ENCODE data around the gene NRCAM. TPM values are rescaled to one million over a fixed set of nuclear protein-coding genes. Genes with fewer than 3 reads are reported as not detected.

Gene NRCAM
- total and polyA plus RNA-seq, 2 donors (not counting 1 experiment from before 2014, with no cell fraction given), result 0.75 to 4.6 TPM

DNA sequence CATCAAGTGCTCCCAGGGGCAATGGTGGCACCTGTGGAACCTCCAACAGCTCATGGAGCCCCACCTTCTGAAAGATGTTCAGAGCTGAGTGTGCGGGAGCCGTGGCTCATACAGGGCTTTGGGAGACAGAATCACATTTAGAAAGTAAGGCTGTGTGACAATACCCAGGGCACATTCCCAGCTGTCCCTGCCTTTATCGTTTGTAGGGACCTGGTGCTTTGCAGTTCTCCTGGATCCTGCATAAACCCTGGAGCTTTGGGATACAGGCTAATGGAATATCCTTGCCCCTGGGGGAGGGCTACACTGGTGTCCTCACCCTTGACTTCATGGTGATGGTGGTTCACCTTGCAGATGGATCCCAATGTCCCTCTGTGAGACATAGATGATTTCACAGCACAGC, 191.2 kb downstream of the NRCAM start:
- no peaks in the 10 kb centered on the region for H4K20me1 ChIP-seq (ENCODE audit: control insufficient read depth, insufficient read depth, low read length, poor library complexity, severe bottlenecking)
- H3K36me3 ChIP-seq (replicated peaks in 1 of 2; ENCODE audit: control extremely low read depth in 1 of 2, control insufficient read depth in 1 of 2, extremely low read depth in 1 of 2, insufficient read depth in 2 of 2, low read length in 1 of 2), result no peaks in the 10 kb centered on the region
- H3K9me3 ChIP-seq (ENCODE audit: control extremely low read depth in 1 of 3, control insufficient read depth in 2 of 3, insufficient read depth in 1 of 3, low read length in 2 of 3), result no peaks in the 10 kb centered on the region
- WGBS (ENCODE audit: insufficient coverage), result 89% methylated on average over 3 of the region's 3 CpGs
- H3K4me3 Mint-ChIP-seq, result no peak overlapping the region
- ATAC-seq (ENCODE audit: low read depth), result no peak
- peaks cover 0 to 4% (median 0%) of the 10 kb centered on the region in 4 experiments for H3K27me3 ChIP-seq (replicated peaks in 1 of 4; ENCODE audit: control extremely low read depth in 1 of 4, control insufficient read depth in 3 of 4, insufficient read depth in 4 of 4, low read length in 3 of 4)
- ChIA-PET POLR2A (no interaction called here), CTCF (no interaction called here)
- no peaks in the 10 kb centered on the region for H3K9me3 Mint-ChIP-seq (ENCODE audit: insufficient read depth)
- no peak overlapping the region for H3K27ac Mint-ChIP-seq
- no peak overlapping the region for H3K4me3 ChIP-seq (ENCODE audit: control extremely low read depth in 1 of 5, extremely low read depth in 1 of 5, insufficient read depth in 1 of 5, low read depth in 2 of 5, low read length in 4 of 5)
- no peak overlapping the region for H3K27ac ChIP-seq (ENCODE audit: low read length in 2 of 2)
- no peaks in the 10 kb centered on the region for H3K4me1 Mint-ChIP-seq
- H3K79me2 ChIP-seq (ENCODE audit: control insufficient read depth, insufficient read depth, low read length), result no peaks in the 10 kb centered on the region
- H3K27me3 Mint-ChIP-seq, result peaks cover 7% of the 10 kb centered on the region
- no peak for TF ChIP-seq EZH2 (IDR thresholded peaks at IDR 0.05; ENCODE audit: borderline replicate concordance, insufficient read depth, low read depth, low read length, poor library complexity, severe bottlenecking)
- TF ChIP-seq CTCF (IDR thresholded peaks at IDR 0.05), result no peak
- no peak overlapping the region for H3K9ac ChIP-seq (ENCODE audit: low read length)
- intact Hi-C loops (cut with micrococcal nuclease), result no loop called here
- no peaks in the 10 kb centered on the region for H3K4me1 ChIP-seq (ENCODE audit: control insufficient read depth in 2 of 2, insufficient read depth in 2 of 2, low read length in 2 of 2)
- no peak overlapping the region for H3K4me2 ChIP-seq (replicated peaks; ENCODE audit: low read depth, low read length, poor library complexity, severe bottlenecking)
- no peak for DNase-seq
- no peak overlapping the region for H2AFZ ChIP-seq (ENCODE audit: insufficient read depth, low read depth, low read length, poor library complexity, severe bottlenecking)

DNA sequence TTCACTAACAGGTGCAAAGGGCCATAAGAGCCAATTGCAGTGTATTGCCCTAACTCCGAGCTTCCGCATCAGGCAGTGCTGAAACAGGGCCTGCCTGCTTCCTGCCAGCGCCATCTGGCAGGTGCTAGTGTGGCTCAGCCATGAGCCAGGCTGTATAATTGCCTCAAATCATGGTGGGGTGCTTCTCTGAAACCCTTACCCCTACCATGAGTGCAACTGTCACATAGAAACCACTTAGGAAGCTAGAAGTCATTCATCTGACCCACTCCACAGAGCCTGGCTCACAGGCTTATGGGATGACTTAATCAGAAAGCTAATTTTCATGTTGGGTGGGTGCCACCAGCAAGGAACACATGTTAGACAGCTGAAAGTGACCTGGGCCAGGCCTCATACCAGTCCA, 192.8 kb downstream of the NRCAM start:
- H3K79me2 ChIP-seq (ENCODE audit: control insufficient read depth, insufficient read depth, low read length), result no peaks in the 10 kb centered on the region
- H2AFZ ChIP-seq (ENCODE audit: insufficient read depth, low read depth, low read length, poor library complexity, severe bottlenecking), result no peak overlapping the region
- no peaks in the 10 kb centered on the region for H3K9me3 ChIP-seq (ENCODE audit: control extremely low read depth in 1 of 3, control insufficient read depth in 2 of 3, insufficient read depth in 1 of 3, low read length in 2 of 3)
- H3K4me2 ChIP-seq (replicated peaks; ENCODE audit: low read depth, low read length, poor library complexity, severe bottlenecking), result no peak overlapping the region
- no peak for ATAC-seq (ENCODE audit: low read depth)
- no peak overlapping the region for H3K27ac ChIP-seq (ENCODE audit: low read length in 2 of 2)
- no peak overlapping the region for H3K9ac ChIP-seq (ENCODE audit: low read length)
- no peak overlapping the region for H3K4me3 ChIP-seq (ENCODE audit: control extremely low read depth in 1 of 5, extremely low read depth in 1 of 5, insufficient read depth in 1 of 5, low read depth in 2 of 5, low read length in 4 of 5)
- H3K4me1 ChIP-seq (ENCODE audit: control insufficient read depth in 2 of 2, insufficient read depth in 2 of 2, low read length in 2 of 2), result no peaks in the 10 kb centered on the region
- ChIA-PET POLR2A (no interaction called here), CTCF (no interaction called here)
- intact Hi-C loops (cut with micrococcal nuclease), result no loop called here
- Mint-ChIP-seq H3K9me3 (ENCODE audit: insufficient read depth) (peaks cover 4% of the 10 kb centered on the region), H3K27me3 (peaks cover 7% of the 10 kb centered on the region), H3K4me1 (no peaks in the 10 kb centered on the region), H3K4me3 (no peak overlapping the region), H3K27ac (no peak overlapping the region)
- no peaks in the 10 kb centered on the region for H3K36me3 ChIP-seq (replicated peaks in 1 of 2; ENCODE audit: control extremely low read depth in 1 of 2, control insufficient read depth in 1 of 2, extremely low read depth in 1 of 2, insufficient read depth in 2 of 2, low read length in 1 of 2)
- H4K20me1 ChIP-seq (ENCODE audit: control insufficient read depth, insufficient read depth, low read length, poor library complexity, severe bottlenecking), result no peaks in the 10 kb centered on the region
- 68% methylated on average over 3 of the region's 3 CpGs for WGBS (ENCODE audit: insufficient coverage)
- TF ChIP-seq EZH2 (IDR thresholded peaks at IDR 0.05; ENCODE audit: borderline replicate concordance, insufficient read depth, low read depth, low read length, poor library complexity, severe bottlenecking) (no peak), CTCF (IDR thresholded peaks at IDR 0.05) (no peak)
- H3K27me3 ChIP-seq (replicated peaks in 1 of 4; ENCODE audit: control extremely low read depth in 1 of 4, control insufficient read depth in 3 of 4, insufficient read depth in 4 of 4, low read length in 3 of 4), result peaks cover 0 to 4% (median 0%) of the 10 kb centered on the region in 4 experiments
- no peak for DNase-seq

Data from B cell (primary cell).